Stimulated activated CD4-positive, alpha-beta T cell treated with anti-CD3 and anti-CD28 coated beads, Interleukin-4, amount 100 ng/mL, for 4 hours (primary cell): ENCODE data around the gene FGF22.
"Not testable (repeated sequence)": the region's sequence is repeated elsewhere in the genome, so short reads cannot be mapped to it uniquely, and the experiment has no call there.

ENCODE experiments used
- DNase-seq, 2 experiments: peaks; one replicate each; pipeline ENCODE4 v3.0.0-alpha.2; 2020

Gene FGF22

GRCh38 chr19:639253-640160 is at the start of gene FGF22:
Gene FGF22, plus strand, starts transcription at chr19:639879. Its CDS starts 47 bp downstream, at chr19:639926.
- DNase-seq: peak; percentile 95 to 96

- no peak for DNase-seq
Measured at GRCh38 chr19:590396-590745, 49.3 kb upstream of the FGF22 start.

GRCh38 chr19:590750-591098 is 49.0 kb upstream of the FGF22 start:
- DNase-seq: no peak

GRCh38 chr19:591099-591958 is 48.4 kb upstream of the FGF22 start:
- DNase-seq: no peak

GRCh38 chr19:592101-592500 is 47.6 kb upstream of the FGF22 start:
- DNase-seq: no peak

- DNase-seq: no peak
Measured at GRCh38 chr19:593055-593454, 46.6 kb upstream of the FGF22 start.

- DNase-seq: no peak
Measured at GRCh38 chr19:593505-593904, 46.2 kb upstream of the FGF22 start.

- no peak for DNase-seq
Measured at GRCh38 chr19:594265-594870, 45.3 kb upstream of the FGF22 start.

- DNase-seq: no peak
Measured at GRCh38 chr19:595326-596262, 44.1 kb upstream of the FGF22 start.

GRCh38 chr19:596263-596655 is 43.4 kb upstream of the FGF22 start:
- no peak for DNase-seq

GRCh38 chr19:597406-598315 is 42.0 kb upstream of the FGF22 start:
- DNase-seq: no peak

GRCh38 chr19:601310-601709 is 38.4 kb upstream of the FGF22 start:
- no peak for DNase-seq

- DNase-seq: no peak
Measured at GRCh38 chr19:601790-602189, 37.9 kb upstream of the FGF22 start.

- DNase-seq: no peak
Measured at GRCh38 chr19:602391-603301, 37.0 kb upstream of the FGF22 start.

- DNase-seq: not testable (repeated sequence)
Measured at GRCh38 chr19:603302-603639, 36.4 kb upstream of the FGF22 start.

GRCh38 chr19:603779-604178 is 35.9 kb upstream of the FGF22 start:
- not testable (repeated sequence) for DNase-seq

- no peak for DNase-seq
Measured at GRCh38 chr19:604355-604754, 35.3 kb upstream of the FGF22 start.

GRCh38 chr19:605061-605971 is 34.4 kb upstream of the FGF22 start:
- DNase-seq: not testable (repeated sequence)
